CD4-positive, alpha-beta T cell treated with Interleukin-15 for 4 hours (primary cell): ENCODE results near the gene LCN15.
"Not testable (repeated sequence)": the region's sequence is repeated elsewhere in the genome, so short reads cannot be mapped to it uniquely, and the experiment has no call there.

Experiments used
- DNase-seq: peaks from one replicate; pipeline ENCODE4 v3.0.0-alpha.2; 2020; ENCODE audit warnings: low spot score

LCN15 gene

GRCh38 chr9:136755302-136756133 lies 8.8 kb downstream of the LCN15 start:
- DNase-seq, result not testable (repeated sequence)

DNA sequence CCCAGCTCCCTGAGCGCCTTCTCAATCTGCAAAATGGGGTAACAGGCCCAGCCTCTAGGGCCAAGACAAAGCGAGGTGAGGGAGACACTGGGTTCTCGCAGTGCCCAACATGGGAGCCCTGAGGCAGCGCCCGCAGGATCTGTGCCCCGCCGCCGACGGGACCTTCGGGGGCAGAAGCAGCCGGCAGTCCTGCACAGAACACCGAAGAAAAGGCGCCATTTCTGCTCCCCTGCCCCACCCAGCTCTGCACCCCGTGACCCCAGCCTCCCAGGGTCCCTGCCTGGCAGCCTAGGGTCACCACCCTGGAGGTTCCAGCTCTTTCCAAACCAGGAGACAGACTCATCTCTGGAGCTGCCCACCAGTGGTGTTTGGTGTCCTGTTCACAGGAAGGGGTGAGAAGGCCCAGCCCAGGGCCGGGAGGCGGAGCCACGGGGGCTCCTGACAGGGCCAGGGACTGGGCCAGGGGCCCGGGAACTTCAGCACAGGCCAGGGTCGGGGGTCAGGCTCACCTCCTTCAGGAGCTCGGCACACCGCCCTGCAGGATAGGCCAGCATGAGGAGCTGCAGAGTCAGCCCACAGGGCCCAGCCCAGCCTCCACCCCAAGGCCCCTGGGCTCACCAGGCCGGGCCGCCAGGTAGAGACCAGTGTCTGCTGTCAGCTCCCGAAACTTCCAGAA lies 9.6 kb downstream of the LCN15 start:
- DNase-seq, result no peak

- DNase-seq, result no peak
These were observed 10.2 kb downstream of the LCN15 start for GRCh38 chr9:136754059-136754572.

DNA sequence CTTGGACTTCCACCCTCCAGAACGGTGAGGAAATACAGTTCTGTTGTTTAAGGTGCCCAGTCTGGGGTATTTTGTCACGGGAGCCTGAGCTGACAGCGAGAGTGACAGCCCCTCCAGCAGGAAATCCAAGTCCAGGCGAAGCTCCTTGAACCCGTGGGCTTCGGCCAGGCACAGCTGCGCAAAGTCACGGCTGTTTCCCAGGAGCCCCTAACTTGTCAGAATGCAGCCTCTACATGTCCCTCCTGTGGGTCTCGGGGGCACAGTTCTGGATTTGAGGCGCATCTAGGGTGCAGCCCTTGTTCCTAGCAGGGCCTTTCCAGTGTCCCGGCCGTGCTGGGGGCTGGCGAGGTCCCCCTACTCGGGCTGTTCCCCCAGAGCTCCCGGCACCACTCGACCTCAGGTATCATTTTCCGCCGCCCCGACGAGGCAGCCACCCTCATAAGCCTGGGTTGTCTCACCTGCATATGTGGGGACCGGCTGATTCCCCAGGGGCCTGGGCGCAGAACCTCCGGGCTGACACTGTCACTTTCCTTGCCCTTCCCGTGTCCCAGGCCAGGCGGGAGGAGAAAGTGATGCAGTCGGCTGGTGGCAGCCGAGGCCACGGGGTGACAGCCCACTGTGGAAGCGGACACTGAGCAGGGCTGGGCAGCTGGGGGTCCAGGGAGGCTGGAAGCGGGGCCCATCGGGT lies 10.8 kb downstream of the LCN15 start:
- no peak for DNase-seq

GRCh38 chr9:136751814-136752213 lies 12.5 kb downstream of the LCN15 start:
- DNase-seq, result no peak

- DNase-seq, result no peak
These were observed 13.1 kb downstream of the LCN15 start for GRCh38 chr9:136751244-136751643.

DNA sequence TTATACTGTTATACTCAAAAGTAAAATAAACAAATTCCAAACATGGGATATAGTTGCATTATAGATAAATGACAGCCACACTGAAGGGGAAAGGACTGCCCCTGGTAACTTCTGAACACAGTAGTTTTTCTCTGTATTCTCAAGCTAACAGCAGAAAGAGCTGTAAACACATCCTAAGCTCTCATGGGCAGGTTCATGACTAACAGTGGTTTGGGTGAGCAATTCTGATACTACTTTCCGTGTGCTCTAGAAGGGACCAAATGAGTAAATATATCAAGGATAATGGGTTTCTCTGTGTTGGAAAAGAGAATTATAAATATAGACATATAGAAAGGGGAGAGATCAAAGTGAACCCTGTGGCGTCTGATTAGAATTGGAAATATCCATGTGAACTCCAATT lies 13.8 kb downstream of the LCN15 start:
- DNase-seq, result no peak

GRCh38 chr9:136748666-136749611 lies 15.4 kb downstream of the LCN15 start:
- DNase-seq, result no peak

DNA sequence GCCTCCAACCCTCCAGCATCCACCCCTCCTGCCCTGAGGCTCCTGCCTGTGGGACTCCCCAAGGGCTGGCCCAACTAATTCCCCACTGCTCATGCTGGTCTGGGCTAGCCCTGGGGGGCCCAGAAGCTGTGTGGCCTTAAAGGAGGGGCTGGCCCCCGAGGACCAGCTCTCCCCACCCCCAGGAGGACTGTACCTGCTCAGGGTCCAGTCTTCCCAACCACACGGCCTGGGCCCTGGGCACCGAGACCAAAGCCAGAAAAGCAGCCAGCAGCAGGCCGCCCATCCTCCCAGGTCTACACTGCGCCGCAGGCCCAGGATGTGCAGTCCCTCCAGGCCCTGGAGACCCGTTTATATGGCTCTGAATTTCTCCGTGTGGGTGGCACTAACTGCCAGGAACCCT lies 16.1 kb downstream of the LCN15 start, which contains the start of gene LCN6:
TSS of gene LCN6 (minus strand) at position 325 of the 400 bp plus-strand sequence. CDS start at position 283, 42 bp downstream.
- no peak for DNase-seq

GRCh38 chr9:136747161-136748060 lies 16.9 kb downstream of the LCN15 start:
- no peak for DNase-seq

DNA sequence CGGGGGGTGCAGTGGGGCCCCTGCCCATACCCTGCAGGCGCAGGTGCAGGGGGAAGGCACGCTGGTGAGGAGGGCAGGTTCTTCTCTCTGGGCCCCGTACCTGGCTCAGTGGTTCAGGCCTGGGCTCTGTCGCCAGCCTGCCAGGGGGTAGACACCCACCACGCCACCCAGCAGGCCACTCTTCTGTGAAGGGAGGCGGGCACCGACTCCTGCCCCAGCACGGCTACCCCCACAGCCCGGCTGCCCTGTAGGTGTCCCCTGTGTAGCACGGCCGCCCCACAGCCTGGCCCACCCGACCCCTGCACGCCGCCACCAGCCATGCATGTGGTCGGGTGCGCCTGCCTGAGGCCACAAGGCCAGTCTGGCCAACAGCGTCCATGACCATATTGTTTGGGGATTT lies 17.7 kb downstream of the LCN15 start:
- no peak for DNase-seq

DNA sequence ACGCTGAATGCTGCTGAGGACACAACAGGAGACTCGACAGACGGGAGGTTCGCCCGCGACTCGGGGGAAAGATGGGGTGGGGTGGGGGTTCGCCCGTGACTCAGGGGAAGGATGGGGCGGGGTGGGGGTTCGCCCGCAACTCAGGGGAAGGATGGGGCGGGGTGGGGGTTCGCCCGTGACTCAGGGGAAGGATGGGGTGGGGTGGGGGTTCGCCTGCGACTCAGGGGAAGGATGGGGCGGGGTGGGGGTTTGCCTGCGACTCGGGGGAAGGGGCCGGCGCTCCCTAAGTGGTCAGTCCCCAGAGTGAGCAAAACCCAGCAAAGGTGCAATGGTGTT lies 18.2 kb downstream of the LCN15 start:
- DNase-seq, result no peak

DNA sequence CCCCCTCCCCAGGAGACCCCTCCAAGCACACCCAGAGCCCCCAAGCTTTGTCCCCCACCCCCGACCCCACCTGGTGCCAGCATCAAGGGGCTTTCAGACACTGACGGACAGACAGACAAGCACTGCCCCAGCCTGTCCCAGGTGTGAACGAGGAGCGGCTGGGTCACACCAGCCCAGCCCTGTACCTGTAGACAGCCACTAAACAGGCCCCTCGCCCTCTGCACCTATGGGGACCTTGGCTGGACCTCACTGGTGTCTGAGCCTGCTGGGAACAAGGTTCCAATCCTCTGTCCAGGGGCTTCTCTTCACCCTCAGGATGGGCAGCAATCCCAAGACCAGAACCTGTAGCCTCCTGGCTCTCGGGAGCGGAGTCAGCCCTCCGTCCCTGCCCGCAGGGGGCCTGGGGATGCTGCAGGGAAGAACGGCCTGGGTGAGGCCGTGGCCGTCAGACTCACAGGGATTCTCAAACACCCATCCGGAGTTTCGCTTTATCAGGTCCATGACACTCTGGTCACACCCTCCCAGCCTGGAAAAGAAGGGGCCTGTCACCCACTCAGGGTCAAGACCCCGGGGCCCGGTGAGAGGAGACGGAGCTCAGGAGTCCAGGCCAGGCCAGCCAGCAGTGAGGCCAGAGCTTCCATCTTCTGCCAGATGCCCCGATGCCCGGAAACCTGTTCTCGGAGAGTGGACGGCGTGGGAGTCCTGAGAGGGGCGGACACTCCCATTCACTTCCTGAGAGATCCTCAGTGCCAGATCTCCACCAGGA lies 18.7 kb downstream of the LCN15 start:
- DNase-seq, result no peak

DNA sequence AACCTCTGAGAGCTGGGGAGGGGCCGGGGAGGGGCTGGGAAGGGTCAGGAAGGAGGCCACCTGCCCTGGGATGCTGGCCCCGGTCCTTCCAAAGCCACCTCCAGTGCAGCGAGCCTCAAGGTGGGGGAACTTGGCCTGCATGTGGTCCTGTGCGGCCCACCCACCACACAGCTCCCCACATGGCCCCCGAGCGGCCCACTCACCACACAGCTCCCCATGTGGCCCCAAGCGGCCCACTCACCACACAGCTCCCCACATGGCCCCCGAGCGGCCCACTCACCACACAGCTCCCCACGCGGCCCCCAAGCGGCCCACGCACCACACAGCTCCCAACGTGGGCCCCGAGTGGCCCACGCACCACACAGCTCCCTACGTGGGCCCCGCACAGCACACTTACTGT lies 19.5 kb downstream of the LCN15 start:
- DNase-seq, result no peak

GRCh38 chr9:136743639-136744211 lies 20.6 kb downstream of the LCN15 start:
- DNase-seq, result no peak

DNA sequence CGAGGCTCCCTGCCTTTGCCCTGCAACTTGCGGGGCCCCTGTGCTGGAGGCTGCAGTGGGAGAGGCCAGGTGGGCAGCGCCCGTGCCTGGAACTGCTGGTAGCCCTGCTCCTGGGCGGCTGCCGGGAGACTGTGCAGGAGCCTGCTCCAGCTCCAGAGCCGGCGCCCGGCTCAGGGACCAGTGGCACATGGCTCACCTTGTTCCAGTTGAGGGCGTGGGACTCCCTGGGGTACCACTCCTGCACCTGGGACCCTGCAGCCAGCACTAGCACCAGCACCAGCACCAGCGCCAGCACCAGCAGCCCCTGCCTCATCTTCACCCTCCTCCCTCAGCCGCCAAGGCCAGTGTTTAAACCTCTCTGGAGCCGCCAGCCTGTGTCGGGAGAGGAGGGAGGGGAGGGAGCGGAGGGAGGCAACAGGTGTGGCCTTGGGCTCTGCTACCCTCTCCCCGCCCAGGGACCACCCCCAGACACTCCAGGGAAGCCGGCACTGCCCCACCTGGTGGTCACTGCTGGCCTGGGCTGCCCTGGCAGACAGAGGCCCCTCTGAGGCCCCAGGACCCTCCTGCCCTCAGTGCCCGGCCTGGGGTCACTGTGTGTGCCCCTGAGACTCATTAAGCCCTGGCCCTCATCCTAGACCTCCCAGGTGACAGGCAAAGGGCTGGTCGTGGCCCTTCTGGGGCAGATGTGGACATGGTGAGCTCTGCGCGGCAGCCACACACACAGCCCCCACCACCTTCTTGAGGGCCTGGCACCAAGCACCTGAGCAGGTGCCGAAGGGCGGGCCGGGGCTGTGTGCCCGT lies 21.5 kb downstream of the LCN15 start, which contains the start of gene LCN10:
TSS of gene LCN10 (minus strand) at position 350 of the 801 bp plus-strand sequence. CDS start at position 313, 37 bp downstream.
- DNase-seq, result no peak

- DNase-seq, result no peak
These were observed 22.3 kb downstream of the LCN15 start for GRCh38 chr9:136741883-136742571.
